Activated CD4-positive, alpha-beta T cell treated with anti-CD3 and anti-CD28 coated beads, Interleukin-2, amount 10 ng/mL, durations not matched to agents 7 days and 5 days (primary cell): Measurements from ENCODE around the gene OPA1. TPM values are rescaled to one million over a fixed set of nuclear protein-coding genes. Genes with fewer than 3 reads are reported as not detected.

Experiments used
- CTCF ChIA-PET: fragments of 350-600 bp; sonication (Branson Sonifier 250); formaldehyde crosslinking; loops from one replicate; lab custom pipeline; 2021; ENCODE audit warnings: antibody characterized with exemption; lab: Charles Lee
- POLR2A ChIA-PET: fragments of 350-600 bp; sonication (Branson Sonifier 250); formaldehyde crosslinking; loops from one replicate; lab custom pipeline; 2021; ENCODE audit warnings: antibody characterized with exemption; lab: Charles Lee
- DNase-seq: peaks from one replicate; pipeline ENCODE4 v3.0.0-alpha.2; 2020
- H3K27ac Mint-ChIP-seq: one replicate; pipeline ENCODE4 v1.8.0; 2021; ENCODE audit warnings: mild to moderate bottlenecking, moderate library complexity, mixed read lengths
- H3K27me3 Mint-ChIP-seq: one replicate; pipeline ENCODE4 v1.8.0; 2021; ENCODE audit warnings: mixed read lengths
- H3K36me3 Mint-ChIP-seq: one replicate; pipeline ENCODE4 v1.8.0; 2021; ENCODE audit warnings: low read depth, mixed read lengths
- H3K4me1 Mint-ChIP-seq: one replicate; pipeline ENCODE4 v1.8.0; 2021; ENCODE audit warnings: mixed read lengths
- H3K4me3 Mint-ChIP-seq: one replicate; pipeline ENCODE4 v1.8.0; 2021; ENCODE audit warnings: mild to moderate bottlenecking, moderate library complexity, mixed read lengths
- H3K9me3 Mint-ChIP-seq: one replicate; pipeline ENCODE4 v1.8.0; 2021; ENCODE audit warnings: mixed read lengths
- total RNA-seq, 2 experiments: library from RNA; stranded (reverse); gene quantifications; one replicate each; pipeline ENCODE4 v1.2.3, GENCODE V29; 2021

The OPA1 gene
- total RNA-seq, 2 experiments from 2014 or later = 58.8 to 62.7 TPM

GRCh38 chr3:193728429-193729087 lies 135.6 kb downstream of the OPA1 start:
- ChIA-PET POLR2A (no interaction called here), CTCF (interaction anchor here (0.5 kb wide), 1 partner anchor 66 kb away, joined by 3 read pairs; no protein-coding TSS in a partner anchor)
- Mint-ChIP-seq H3K36me3 (no peaks in the 10 kb centered on the region), H3K4me3 (no peak overlapping the region), H3K9me3 (no peaks in the 10 kb centered on the region), H3K4me1 (no peaks in the 10 kb centered on the region), H3K27me3 (peaks cover 2% of the 10 kb centered on the region), H3K27ac (no peak overlapping the region)
- no peak for DNase-seq

- H3K4me3 Mint-ChIP-seq = no peak overlapping the region
- DNase-seq = no peak
- H3K27me3 Mint-ChIP-seq = peaks cover 2% of the 10 kb centered on the region
- H3K4me1 Mint-ChIP-seq = no peaks in the 10 kb centered on the region
- no peak overlapping the region for H3K27ac Mint-ChIP-seq
- H3K9me3 Mint-ChIP-seq = no peaks in the 10 kb centered on the region
- ChIA-PET POLR2A (no interaction called here), CTCF (no interaction called here)
- no peaks in the 10 kb centered on the region for H3K36me3 Mint-ChIP-seq
Measured at GRCh38 chr3:193729088-193729465, 136.1 kb downstream of the OPA1 start.

- Mint-ChIP-seq H3K4me1 (no peaks in the 10 kb centered on the region), H3K27me3 (no peaks in the 10 kb centered on the region), H3K36me3 (no peaks in the 10 kb centered on the region), H3K27ac (no peak overlapping the region), H3K9me3 (no peaks in the 10 kb centered on the region), H3K4me3 (no peak overlapping the region)
- no peak for DNase-seq
- ChIA-PET CTCF (no interaction called here), POLR2A (no interaction called here)
Measured at GRCh38 chr3:193729601-193730000, 136.6 kb downstream of the OPA1 start.

- no peak overlapping the region for H3K27ac Mint-ChIP-seq
- H3K9me3 Mint-ChIP-seq = no peaks in the 10 kb centered on the region
- H3K27me3 Mint-ChIP-seq = no peaks in the 10 kb centered on the region
- H3K36me3 Mint-ChIP-seq = no peaks in the 10 kb centered on the region
- no peaks in the 10 kb centered on the region for H3K4me1 Mint-ChIP-seq
- no peak overlapping the region for H3K4me3 Mint-ChIP-seq
- ChIA-PET CTCF (interaction anchor here (0.7 to 1.6 kb wide), 3 partner anchors 23 to 67 kb away, joined by 3 to 4 read pairs (median 3); no protein-coding TSS in a partner anchor), POLR2A (no interaction called here)
- no peak for DNase-seq
Measured at GRCh38 chr3:193730511-193730910, 137.5 kb downstream of the OPA1 start.

- Mint-ChIP-seq H3K27ac (no peak overlapping the region), H3K4me3 (no peak overlapping the region), H3K4me1 (no peaks in the 10 kb centered on the region), H3K36me3 (no peaks in the 10 kb centered on the region), H3K9me3 (no peaks in the 10 kb centered on the region), H3K27me3 (no peaks in the 10 kb centered on the region)
- CTCF ChIA-PET = interaction anchor here (0.7 to 1.6 kb wide), 3 partner anchors 24 to 68 kb away, joined by 3 to 4 read pairs (median 3); no protein-coding TSS in a partner anchor
- POLR2A ChIA-PET = no interaction called here
- DNase-seq = no peak
Measured at GRCh38 chr3:193730976-193731375, 138.0 kb downstream of the OPA1 start.

- H3K36me3 Mint-ChIP-seq = no peaks in the 10 kb centered on the region
- ChIA-PET CTCF (interaction anchor here (1.6 kb wide), 1 partner anchor 68 kb away, joined by 4 read pairs; no protein-coding TSS in a partner anchor), POLR2A (no interaction called here)
- H3K4me3 Mint-ChIP-seq = no peak overlapping the region
- H3K4me1 Mint-ChIP-seq = no peaks in the 10 kb centered on the region
- no peaks in the 10 kb centered on the region for H3K9me3 Mint-ChIP-seq
- no peaks in the 10 kb centered on the region for H3K27me3 Mint-ChIP-seq
- H3K27ac Mint-ChIP-seq = no peak overlapping the region
- DNase-seq = no peak
Measured at GRCh38 chr3:193731656-193732055, 138.6 kb downstream of the OPA1 start.

- H3K27ac Mint-ChIP-seq = no peak overlapping the region
- no peaks in the 10 kb centered on the region for H3K9me3 Mint-ChIP-seq
- POLR2A ChIA-PET = no interaction called here
- H3K27me3 Mint-ChIP-seq = no peaks in the 10 kb centered on the region
- CTCF ChIA-PET = no interaction called here
- H3K4me1 Mint-ChIP-seq = no peaks in the 10 kb centered on the region
- no peaks in the 10 kb centered on the region for H3K36me3 Mint-ChIP-seq
- DNase-seq = no peak
- H3K4me3 Mint-ChIP-seq = no peak overlapping the region
Measured at GRCh38 chr3:193732391-193732790, 139.4 kb downstream of the OPA1 start.

- H3K27ac Mint-ChIP-seq = no peak overlapping the region
- no peaks in the 10 kb centered on the region for H3K9me3 Mint-ChIP-seq
- no peaks in the 10 kb centered on the region for H3K27me3 Mint-ChIP-seq
- no peak overlapping the region for H3K4me3 Mint-ChIP-seq
- H3K4me1 Mint-ChIP-seq = no peaks in the 10 kb centered on the region
- no peaks in the 10 kb centered on the region for H3K36me3 Mint-ChIP-seq
- DNase-seq = no peak
- ChIA-PET POLR2A (no interaction called here), CTCF (no interaction called here)
Measured at GRCh38 chr3:193732827-193733226, 139.8 kb downstream of the OPA1 start.

- Mint-ChIP-seq H3K4me3 (no peak overlapping the region), H3K9me3 (no peaks in the 10 kb centered on the region), H3K4me1 (no peaks in the 10 kb centered on the region), H3K27ac (no peak overlapping the region), H3K27me3 (peaks cover under 1% of the 10 kb centered on the region), H3K36me3 (no peaks in the 10 kb centered on the region)
- DNase-seq = no peak
- POLR2A ChIA-PET = no interaction called here
- CTCF ChIA-PET = no interaction called here
Measured at GRCh38 chr3:193734737-193735366, 141.8 kb downstream of the OPA1 start.

GRCh38 chr3:193735850-193736249 lies 142.8 kb downstream of the OPA1 start:
- Mint-ChIP-seq H3K36me3 (no peaks in the 10 kb centered on the region), H3K27me3 (peaks cover 2% of the 10 kb centered on the region), H3K27ac (no peak overlapping the region), H3K4me1 (no peaks in the 10 kb centered on the region), H3K4me3 (no peak overlapping the region), H3K9me3 (no peaks in the 10 kb centered on the region)
- POLR2A ChIA-PET = no interaction called here
- CTCF ChIA-PET = no interaction called here
- DNase-seq = no peak

GRCh38 chr3:193736616-193737015 lies 143.6 kb downstream of the OPA1 start:
- Mint-ChIP-seq H3K27me3 (peaks cover 2% of the 10 kb centered on the region), H3K4me1 (no peaks in the 10 kb centered on the region), H3K36me3 (no peaks in the 10 kb centered on the region), H3K4me3 (no peak overlapping the region), H3K9me3 (no peaks in the 10 kb centered on the region), H3K27ac (no peak overlapping the region)
- no peak for DNase-seq
- ChIA-PET CTCF (no interaction called here), POLR2A (interaction anchor here (0.7 kb wide), 1 partner anchor 94 kb away, joined by 3 read pairs; no protein-coding TSS in a partner anchor)

- POLR2A ChIA-PET = no interaction called here
Measured at GRCh38 chr3:193737191-193737751, 144.3 kb downstream of the OPA1 start.

GRCh38 chr3:193742628-193743027 lies 149.6 kb downstream of the OPA1 start:
- Mint-ChIP-seq H3K4me3 (no peak overlapping the region), H3K27ac (no peak overlapping the region), H3K27me3 (peaks cover 5% of the 10 kb centered on the region), H3K4me1 (peaks cover 10% of the 10 kb centered on the region), H3K9me3 (no peaks in the 10 kb centered on the region), H3K36me3 (no peaks in the 10 kb centered on the region)
- POLR2A ChIA-PET = interaction anchor here (0.7 kb wide), 1 partner anchor 21 kb away, joined by 3 read pairs; no protein-coding TSS in a partner anchor
- CTCF ChIA-PET = no interaction called here
- no peak for DNase-seq

More at GRCh38 chr3:193737191-193737751, 144.3 kb downstream of the OPA1 start:
- no peaks in the 10 kb centered on the region for H3K9me3 Mint-ChIP-seq
- peaks cover 2% of the 10 kb centered on the region for H3K27me3 Mint-ChIP-seq
- no peak overlapping the region for H3K27ac Mint-ChIP-seq
- CTCF ChIA-PET = no interaction called here
- no peak overlapping the region for H3K4me3 Mint-ChIP-seq
- no peak for DNase-seq
- H3K36me3 Mint-ChIP-seq = no peaks in the 10 kb centered on the region
- H3K4me1 Mint-ChIP-seq = no peaks in the 10 kb centered on the region
